GM21367 (cell line): ENCODE results near the gene GABPB2.

Experiments used
- ATAC-seq: cut with Tn5 transposase; IDR thresholded peaks from one replicate; pipeline ENCODE4 v1.9.1; 2021; ENCODE audit not compliant: unreplicated experiment

Gene GABPB2

GRCh38 chr1:151070474-151071276 lies at the start of gene GABPB2:
TSS of gene GABPB2 (plus strand) at chr1:151070761. CDS start at chr1:151088190, 17,429 bp downstream.
- ATAC-seq: peak; percentile 60

DNA sequence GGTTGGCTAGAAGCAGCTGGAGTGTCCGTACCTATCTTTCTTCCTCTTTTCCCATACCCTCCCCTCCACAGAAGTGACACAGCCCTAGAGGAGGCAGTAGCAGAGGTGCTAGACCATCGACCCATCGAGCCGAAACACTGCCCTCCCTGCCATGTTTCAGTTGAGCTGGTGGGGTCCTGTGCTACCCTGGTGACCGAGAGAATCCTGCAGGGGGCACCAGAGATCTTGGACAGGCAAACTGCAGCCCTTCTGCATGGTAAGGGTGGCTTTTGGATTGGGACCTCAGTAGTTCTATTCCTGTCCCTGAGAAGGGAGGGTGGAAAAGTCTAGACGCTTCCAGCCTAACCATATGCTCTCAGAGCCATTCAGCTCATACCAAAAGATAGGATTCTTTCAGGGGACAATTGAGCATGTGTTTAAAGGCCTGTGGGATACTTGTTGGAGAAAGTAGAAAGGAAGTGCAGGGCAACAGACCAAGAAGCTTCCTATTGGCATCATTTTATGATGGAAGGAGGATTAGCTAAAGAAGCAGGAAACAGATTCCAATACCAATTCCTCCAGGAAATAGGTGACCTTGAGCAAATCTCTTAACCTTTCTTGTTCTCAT lies 45.9 kb upstream of the GABPB2 start:
- no peak for ATAC-seq

DNA sequence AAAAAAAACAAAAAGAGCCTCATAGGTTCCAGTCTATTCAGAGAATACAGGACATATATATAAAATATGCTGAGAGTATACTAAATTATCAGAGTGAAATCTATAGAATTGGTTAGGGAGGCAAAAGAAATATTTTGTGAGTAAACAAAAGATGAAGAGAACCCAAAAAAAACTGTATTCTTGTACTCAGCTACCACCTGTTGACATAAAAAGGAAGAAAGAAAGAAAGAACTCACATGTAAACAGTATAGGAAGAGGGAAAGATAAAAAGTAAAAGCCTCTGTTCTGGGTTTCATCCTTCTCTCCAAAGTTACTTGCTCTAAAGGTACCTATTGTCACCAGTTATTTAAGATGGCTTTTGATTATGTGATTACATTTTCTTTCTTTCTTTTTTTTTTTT lies 44.1 kb upstream of the GABPB2 start:
- ATAC-seq: no peak

- no peak for ATAC-seq
These were observed 38.4 kb upstream of the GABPB2 start for GRCh38 chr1:151032164-151032563.

DNA sequence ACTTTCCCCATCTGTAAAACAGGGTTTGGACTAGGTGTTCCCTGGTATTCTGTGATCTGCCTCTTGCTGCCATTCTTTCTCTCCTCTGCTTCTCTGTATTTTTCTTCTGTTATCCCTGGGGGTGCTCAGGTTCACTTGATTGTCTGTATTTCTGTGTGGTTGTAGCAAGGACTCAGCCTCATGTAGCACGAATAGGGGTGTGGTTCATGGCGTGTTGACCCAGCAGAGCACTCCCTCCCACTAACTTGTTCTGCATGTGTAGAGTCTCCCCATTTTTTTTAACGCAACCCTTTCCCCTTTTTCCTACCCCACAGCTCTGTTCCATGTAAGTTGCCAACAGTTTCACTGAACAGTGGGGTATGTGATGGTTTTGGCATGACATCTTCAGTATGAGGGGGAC lies 35.4 kb upstream of the GABPB2 start:
- no peak for ATAC-seq

DNA sequence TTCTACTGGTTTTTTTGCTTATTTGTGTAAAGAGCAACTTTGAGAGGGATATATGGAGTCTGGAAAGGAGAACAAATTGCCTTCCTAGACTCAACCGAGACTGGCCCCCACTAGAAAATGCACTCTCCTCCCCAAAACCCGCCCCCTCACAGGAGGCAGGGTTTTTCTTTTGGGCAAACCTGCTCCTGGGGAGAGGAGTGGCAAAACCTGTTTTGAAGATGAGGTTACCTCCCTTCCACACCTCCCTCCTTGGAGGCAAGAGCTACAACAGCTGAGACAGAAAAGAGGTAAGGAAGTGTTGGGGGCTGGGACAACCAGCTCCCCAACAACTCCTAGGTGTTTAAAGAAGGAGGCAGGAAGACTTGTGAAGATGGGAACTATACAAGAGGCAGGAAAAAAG lies 34.2 kb upstream of the GABPB2 start, which contains the start of gene BNIPL:
TSS of gene BNIPL (plus strand) at position 231 of the 400 bp plus-strand sequence. CDS start at position 371, 140 bp downstream.
- no peak for ATAC-seq

GRCh38 chr1:151037032-151037431 lies 33.5 kb upstream of the GABPB2 start:
- no peak for ATAC-seq

DNA sequence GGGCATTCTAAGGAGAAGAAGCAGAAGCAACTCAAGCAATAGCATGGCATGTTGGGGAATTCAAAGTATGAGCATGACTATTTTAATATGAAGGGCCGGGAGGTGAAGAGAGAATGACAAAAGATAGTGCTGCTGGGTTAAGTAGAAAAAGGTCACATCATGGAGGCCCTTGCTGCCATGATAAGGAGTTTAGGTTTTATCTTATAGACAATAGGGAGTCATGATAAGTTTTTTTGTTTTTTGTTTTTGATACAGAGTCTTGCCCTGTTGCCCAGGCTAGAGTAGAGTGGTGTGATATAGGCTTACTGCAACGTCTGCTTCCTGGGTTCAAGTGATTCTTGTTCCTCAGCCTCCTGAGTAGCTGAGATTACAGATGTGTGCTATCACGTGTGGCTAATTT lies 31.0 kb upstream of the GABPB2 start:
- no peak for ATAC-seq

- ATAC-seq: no peak
These were observed 27.4 kb upstream of the GABPB2 start for GRCh38 chr1:151043163-151043562.

- ATAC-seq: no peak
These were observed 23.0 kb upstream of the GABPB2 start, which contains the start of gene C1orf56 for GRCh38 chr1:151047591-151047924. TSS of gene C1orf56 (plus strand) at chr1:151047751. CDS start at chr1:151047848, 97 bp downstream.

GRCh38 chr1:151047925-151048644 lies 22.5 kb upstream of the GABPB2 start:
- ATAC-seq: no peak

DNA sequence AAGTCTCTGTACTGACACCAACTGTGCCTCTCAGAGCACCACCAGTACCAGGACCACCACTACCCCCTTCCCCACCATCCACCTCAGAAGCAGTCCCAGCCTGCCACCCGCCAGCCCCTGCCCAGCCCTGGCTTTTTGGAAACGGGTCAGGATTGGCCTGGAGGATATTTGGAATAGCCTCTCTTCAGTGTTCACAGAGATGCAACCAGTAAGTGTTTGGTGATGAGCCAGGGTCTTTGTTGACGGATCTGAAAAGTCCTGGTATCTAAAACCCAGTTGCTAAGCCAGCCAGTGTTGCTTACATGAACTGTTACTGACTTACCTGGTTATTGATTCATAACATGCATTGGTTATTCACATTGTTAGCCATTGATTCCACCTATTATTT lies 21.9 kb upstream of the GABPB2 start:
- no peak for ATAC-seq

DNA sequence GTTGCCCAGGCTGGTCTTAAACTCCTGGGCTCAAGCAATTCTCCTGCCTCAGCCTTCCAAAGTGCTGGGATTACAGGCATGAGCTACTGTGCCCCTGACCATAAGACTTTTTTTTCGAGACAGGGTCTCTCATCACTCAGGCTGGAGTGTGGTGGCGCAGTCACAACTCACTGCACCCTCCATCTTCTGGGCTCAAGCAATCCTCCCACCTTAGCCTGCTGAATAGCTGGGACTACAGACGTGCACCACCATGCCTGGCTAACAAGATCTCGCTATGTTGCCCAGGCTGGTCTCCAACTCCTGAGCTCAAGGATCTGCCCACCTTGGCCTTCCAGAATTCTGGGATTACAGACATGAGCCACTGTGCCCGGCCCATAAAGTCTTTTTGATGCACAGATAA lies 21.1 kb upstream of the GABPB2 start:
- ATAC-seq: no peak

- ATAC-seq: no peak
These were observed 20.4 kb upstream of the GABPB2 start for GRCh38 chr1:151050051-151050688.

GRCh38 chr1:151051356-151052009 lies 19.1 kb upstream of the GABPB2 start:
- no peak for ATAC-seq

DNA sequence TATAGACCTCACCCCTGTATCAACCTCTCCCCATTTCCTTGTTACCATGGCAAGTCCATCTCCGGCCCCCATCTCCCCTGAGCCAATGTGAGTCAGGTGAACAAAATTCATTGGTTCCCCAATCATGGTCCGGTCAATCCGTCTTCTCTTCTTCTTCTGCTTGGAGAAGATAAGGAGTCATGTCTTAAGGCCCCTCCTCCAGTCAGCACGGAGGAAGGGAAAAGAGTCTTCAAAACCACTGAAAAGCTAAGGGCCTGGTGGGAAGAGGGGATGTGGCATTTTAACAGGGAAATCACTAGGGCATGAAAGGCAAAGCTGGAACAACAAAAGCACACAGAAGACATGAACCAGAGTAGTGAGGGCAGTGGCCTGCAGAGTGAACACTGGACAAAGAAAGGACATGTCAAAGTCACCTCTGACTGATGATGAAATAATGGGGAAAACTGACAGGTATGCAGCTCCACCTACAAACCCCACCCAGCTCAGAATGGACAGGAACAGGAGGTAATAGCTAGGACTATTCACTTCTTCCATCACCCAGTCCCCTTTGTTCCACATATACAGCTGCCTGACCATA lies 15.5 kb upstream of the GABPB2 start:
- ATAC-seq: no peak

DNA sequence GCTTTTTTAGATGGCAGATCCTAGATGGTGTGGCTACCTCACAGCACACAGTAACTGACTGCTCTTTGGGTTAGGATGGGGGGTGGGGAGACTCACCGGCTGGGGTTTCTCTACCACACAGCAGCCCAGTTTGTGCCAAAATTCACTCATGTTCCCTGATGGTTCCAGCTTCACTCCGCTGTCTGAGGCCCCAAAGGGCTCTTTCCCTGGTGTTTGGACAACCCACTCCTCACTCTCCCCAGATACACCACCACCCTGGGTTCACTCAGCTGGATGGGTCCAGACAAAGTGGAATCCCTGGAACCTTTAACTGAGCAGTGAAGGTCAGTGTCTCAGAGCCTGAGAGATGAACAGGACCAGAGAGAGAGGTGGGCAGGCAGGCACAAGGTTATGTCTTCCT lies 15.0 kb upstream of the GABPB2 start:
- ATAC-seq: no peak

DNA sequence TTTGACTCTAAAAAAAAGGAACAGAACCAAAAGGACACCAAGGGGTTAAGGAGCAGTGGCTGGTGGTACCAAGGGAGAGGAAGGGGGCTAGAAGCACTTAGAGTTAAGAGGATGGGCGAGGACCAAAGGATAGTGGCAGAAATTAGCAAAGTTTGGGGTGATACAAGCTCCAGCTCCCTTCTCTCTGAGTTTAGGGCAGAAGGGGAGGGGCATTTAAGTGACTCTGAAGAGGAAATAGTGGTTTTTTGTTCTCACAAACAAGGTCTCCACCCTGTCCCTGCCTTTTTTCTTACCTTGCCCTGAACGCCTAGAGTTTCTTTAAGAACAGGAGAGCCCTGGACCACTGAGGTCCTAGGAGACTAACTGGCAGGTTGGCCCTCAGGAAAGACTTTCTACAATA lies 14.4 kb upstream of the GABPB2 start:
- no peak for ATAC-seq

GRCh38 chr1:151058692-151059091 lies 11.9 kb upstream of the GABPB2 start:
- no peak for ATAC-seq
